ENCODE data around the gene OR9A2.

OR9A2 gene

DNA sequence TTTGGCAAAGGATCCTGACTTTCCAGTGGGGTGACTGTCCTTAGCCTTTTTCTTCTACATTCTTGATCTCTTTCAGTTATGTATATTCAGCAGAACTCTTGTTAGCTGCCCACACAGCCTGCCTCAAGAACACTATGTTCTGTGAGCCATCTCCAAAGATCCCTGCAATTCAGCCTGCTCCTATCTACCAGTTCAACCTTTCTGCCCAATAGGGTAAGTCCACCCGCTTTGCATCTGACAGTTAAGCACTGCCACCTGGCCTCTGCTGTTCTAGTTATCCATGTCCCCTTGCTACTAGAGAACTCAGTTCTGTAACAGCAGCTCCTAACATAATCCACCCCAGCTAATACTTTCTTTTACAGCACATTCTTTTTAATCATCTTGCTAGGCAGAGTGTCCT is 13.5 kb downstream of the OR9A2 start:
- DNase-seq (ENCODE audit: low read depth): no peak
- no peak for TF ChIP-seq CTCF (IDR thresholded peaks at IDR 0.05; ENCODE audit: insufficient read depth, low read depth, low read length, missing control alignments)
- H3K4me3 ChIP-seq (ENCODE audit: low read length): no peak overlapping the region

GRCh38 chr7:143012409-143012808 is 14.5 kb downstream of the OR9A2 start:
- DNase-seq (ENCODE audit: low read depth): no peak
- TF ChIP-seq CTCF (IDR thresholded peaks at IDR 0.05; ENCODE audit: insufficient read depth, low read depth, low read length, missing control alignments): no peak
- no peak overlapping the region for H3K4me3 ChIP-seq (ENCODE audit: low read length)

DNA sequence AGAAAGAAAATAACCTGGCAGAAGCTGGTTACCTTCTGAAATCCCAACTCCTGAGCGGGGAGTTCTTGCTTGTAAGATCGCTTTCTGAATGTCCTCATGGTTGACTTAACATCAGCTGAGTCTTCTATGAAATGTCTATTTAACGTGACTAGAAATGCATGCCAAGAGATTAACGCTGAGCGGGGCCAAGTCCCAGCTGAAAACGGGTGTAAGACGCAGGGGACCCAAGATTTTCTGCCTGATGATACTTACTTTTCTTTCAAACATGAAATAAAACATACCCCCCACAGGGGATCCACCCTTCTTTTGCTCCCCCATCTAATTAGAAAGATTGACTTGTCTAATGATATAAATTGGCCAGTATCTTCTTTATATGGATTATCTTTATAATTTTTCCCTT is 14.9 kb downstream of the OR9A2 start:
- no peak for TF ChIP-seq CTCF (IDR thresholded peaks at IDR 0.05; ENCODE audit: insufficient read depth, low read depth, low read length, missing control alignments)
- no peak overlapping the region for H3K4me3 ChIP-seq (ENCODE audit: low read length)
- DNase-seq (ENCODE audit: low read depth): no peak

DNA sequence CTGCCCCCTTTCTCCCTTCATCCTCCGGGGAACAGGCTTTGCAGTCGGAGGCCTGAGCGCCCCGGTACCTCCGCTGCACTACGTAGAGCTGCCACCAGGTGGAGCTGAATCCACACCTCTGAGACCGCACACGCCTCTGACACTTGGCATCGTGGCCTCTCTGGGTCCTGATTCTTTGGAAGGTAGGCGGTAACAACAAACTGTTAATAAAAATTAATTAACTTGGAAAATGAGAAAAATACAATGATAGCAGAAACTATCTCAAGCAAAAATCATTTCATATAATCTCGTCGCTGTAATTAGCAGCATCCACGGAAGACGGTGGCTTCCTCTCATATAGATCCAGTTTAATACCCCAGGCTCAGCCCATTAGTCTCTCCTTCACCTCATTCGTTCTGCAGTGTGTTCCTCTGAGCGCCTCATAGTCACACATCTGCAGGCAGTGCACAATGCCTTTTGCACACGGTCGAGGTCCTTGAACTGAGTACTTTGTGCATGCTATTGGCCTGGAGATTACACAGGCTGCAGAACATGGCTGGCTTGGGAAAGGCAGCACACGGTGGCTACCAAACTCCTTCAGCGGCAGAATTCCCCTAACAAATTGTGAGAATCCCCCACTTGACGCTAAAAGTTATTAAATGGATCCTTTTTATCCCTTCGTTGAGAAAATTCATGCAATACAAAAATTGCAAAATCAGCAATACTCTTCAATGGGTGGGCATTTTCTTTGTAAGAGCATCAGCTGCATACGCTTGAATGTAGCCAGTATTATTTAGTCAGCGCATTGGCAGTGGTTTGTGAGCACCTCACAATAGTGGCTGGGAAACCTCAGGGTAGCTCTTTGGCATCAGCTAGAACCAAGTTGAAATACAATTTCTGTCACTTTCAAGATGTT is 18.7 kb downstream of the OR9A2 start:
- DNase-seq (ENCODE audit: low read depth): peak; percentile 74
- no peak overlapping the region for H3K4me3 ChIP-seq (ENCODE audit: low read length)
- peak; percentile 97 for TF ChIP-seq CTCF (IDR thresholded peaks at IDR 0.05; ENCODE audit: insufficient read depth, low read depth, low read length, missing control alignments)

DNA sequence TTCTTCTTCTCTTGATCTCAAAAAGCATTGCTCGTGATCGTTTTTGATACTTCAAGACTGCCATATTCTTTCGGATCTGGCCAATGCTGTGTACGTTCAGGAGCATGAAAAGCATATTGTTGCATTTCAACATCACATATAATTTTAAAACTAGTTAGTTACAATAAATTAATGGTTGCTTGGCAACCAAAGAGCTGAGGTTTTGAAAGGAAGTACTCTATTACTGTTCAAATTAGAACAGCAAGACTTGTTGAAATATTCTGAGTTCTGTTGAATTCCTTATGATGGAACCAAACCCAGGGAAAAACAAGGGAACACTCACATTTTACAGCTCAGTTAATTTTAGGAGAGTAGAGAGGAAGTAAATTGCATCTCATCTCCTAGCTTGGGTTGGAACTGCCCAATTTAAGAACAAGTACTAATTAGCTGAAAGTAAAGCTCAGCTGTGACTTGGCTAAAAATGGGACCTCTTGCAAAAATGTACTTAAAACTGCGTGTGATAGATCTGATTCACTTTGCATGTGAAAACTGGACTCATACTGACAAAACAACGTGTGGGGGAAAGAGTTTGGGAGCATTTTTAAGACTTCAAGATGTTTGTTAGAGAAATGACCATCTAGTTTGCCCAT is 21.2 kb downstream of the OR9A2 start:
- DNase-seq (ENCODE audit: low read depth): no peak
- H3K4me3 ChIP-seq (ENCODE audit: low read length): no peak overlapping the region
- TF ChIP-seq CTCF (IDR thresholded peaks at IDR 0.05; ENCODE audit: insufficient read depth, low read depth, low read length, missing control alignments): no peak

- DNase-seq (ENCODE audit: low read depth): peak; percentile 59
- peak overlapping the region; percentile 6 for H3K4me3 ChIP-seq (ENCODE audit: low read length)
- peak; percentile 75 for TF ChIP-seq CTCF (IDR thresholded peaks at IDR 0.05; ENCODE audit: insufficient read depth, low read depth, low read length, missing control alignments)
Observed at GRCh38 chr7:143003393-143004051, 23.4 kb downstream of the OR9A2 start.

All from epithelial cell of esophagus (primary cell).